Activated T-cell treated with anti-CD3 and anti-CD28 coated beads for 4 hours (primary cell): Measurements from ENCODE around the gene USH2A.

Source experiments
- DNase-seq: peaks from one replicate; pipeline ENCODE4 v3.0.0-alpha.2; 2020

Gene USH2A

GRCh38 chr1:215844777-215845176, 578.5 kb downstream of the USH2A start:
- DNase-seq = no peak

GRCh38 chr1:215844266-215844665, 579.0 kb downstream of the USH2A start:
- DNase-seq = no peak

- DNase-seq = no peak
These were observed 580.3 kb downstream of the USH2A start for GRCh38 chr1:215842905-215843304.

GRCh38 chr1:215835951-215836350, 587.3 kb downstream of the USH2A start:
- no peak for DNase-seq

GRCh38 chr1:215833941-215834729, 589.1 kb downstream of the USH2A start:
- no peak for DNase-seq

GRCh38 chr1:215830226-215830810, 592.9 kb downstream of the USH2A start:
- no peak for DNase-seq

- no peak for DNase-seq
These were observed 598.2 kb downstream of the USH2A start for GRCh38 chr1:215825056-215825455.

GRCh38 chr1:215824245-215824644, 599.0 kb downstream of the USH2A start:
- no peak for DNase-seq

- no peak for DNase-seq
These were observed 604.1 kb downstream of the USH2A start for GRCh38 chr1:215819114-215819513.

- DNase-seq = no peak
These were observed 615.3 kb downstream of the USH2A start for GRCh38 chr1:215807911-215808436.

- no peak for DNase-seq
These were observed 616.0 kb downstream of the USH2A start for GRCh38 chr1:215807218-215807617.

GRCh38 chr1:215797859-215798258, 625.4 kb downstream of the USH2A start:
- no peak for DNase-seq

GRCh38 chr1:215794156-215794555, 629.1 kb downstream of the USH2A start:
- DNase-seq = no peak

- DNase-seq = no peak
These were observed 630.1 kb downstream of the USH2A start for GRCh38 chr1:215793180-215793579.

- DNase-seq = no peak
These were observed 630.8 kb downstream of the USH2A start for GRCh38 chr1:215792446-215792845.

GRCh38 chr1:215789981-215790380, 633.3 kb downstream of the USH2A start:
- no peak for DNase-seq

- DNase-seq = no peak
These were observed 636.3 kb downstream of the USH2A start for GRCh38 chr1:215786997-215787396.

GRCh38 chr1:215780641-215781040, 642.6 kb downstream of the USH2A start:
- no peak for DNase-seq

- DNase-seq = no peak
These were observed 643.1 kb downstream of the USH2A start for GRCh38 chr1:215780139-215780538.

GRCh38 chr1:215779729-215780128, 643.5 kb downstream of the USH2A start:
- no peak for DNase-seq

- DNase-seq = no peak
These were observed 645.8 kb downstream of the USH2A start for GRCh38 chr1:215777370-215777925.

- DNase-seq = no peak
These were observed 646.9 kb downstream of the USH2A start for GRCh38 chr1:215776336-215776735.

GRCh38 chr1:215772151-215772550, 651.1 kb downstream of the USH2A start:
- DNase-seq = no peak

GRCh38 chr1:215768303-215768702, 654.9 kb downstream of the USH2A start:
- no peak for DNase-seq
